SK-N-MC (cell line): ENCODE measurements around the gene HES4.

ENCODE experiments used
- EZH2 ChIP-seq: fragments of 200-600 bp; sonication (generic); IDR thresholded peaks from one replicate; pipeline ENCODE4 v1.6.1; 2017; ENCODE audit warnings: antibody characterized with exemption
- FOXP2 ChIP-seq: optimal IDR thresholded peaks from 2 replicates; pipeline ENCODE3; 2011; ENCODE audit warnings: mild to moderate bottlenecking, moderate library complexity; ENCODE audit not compliant: insufficient read depth; ENCODE audit errors: extremely low read length, control extremely low read depth
- POLR2AphosphoS5 ChIP-seq: IDR thresholded peaks from 2 replicates; pipeline ENCODE4 v1.6.1; 2012; ENCODE audit warnings: mild to moderate bottlenecking, low read depth, low read length, borderline replicate concordance

GRCh38 chr1:980137-980571, 19.7 kb downstream of the HES4 start:
- TF ChIP-seq POLR2AphosphoS5 (no peak), EZH2 (no peak), FOXP2 (no peak)
